Measurements from ENCODE around the gene RASA2.

DNA sequence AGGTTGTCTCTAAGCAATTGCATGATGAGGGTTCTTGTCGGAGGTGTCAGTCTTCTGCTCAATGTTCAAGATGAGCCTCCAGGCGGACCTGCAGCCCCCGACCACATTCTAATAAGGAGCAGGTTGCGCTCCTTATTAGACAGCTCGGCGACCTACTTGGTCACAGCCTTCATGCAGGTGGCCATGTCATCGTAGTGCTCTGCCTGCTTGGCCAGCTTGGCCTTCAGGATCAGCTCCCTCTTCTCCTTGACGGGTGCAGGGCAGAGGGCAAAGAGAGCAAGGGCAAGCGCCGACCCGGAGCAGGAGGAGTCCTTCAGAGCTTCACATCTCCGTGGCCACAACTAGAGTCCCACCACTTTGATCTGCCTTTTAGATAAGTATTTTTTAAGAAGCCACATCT is 113.5 kb downstream of the RASA2 start:
- TF ChIP-seq POLR2A (IDR thresholded peaks at IDR 0.05; ENCODE audit: low read depth, low read length) (no peak), POLR2AphosphoS5 (IDR thresholded peaks at IDR 0.05; ENCODE audit: low read depth, low read length) (no peak), TAF1 (IDR thresholded peaks at IDR 0.05; ENCODE audit: low read depth, low read length) (no peak), POU2F2 (IDR thresholded peaks at IDR 0.05; ENCODE audit: low read depth, low read length) (no peak)
